Prostate gland (tissue), 2 donors: ENCODE measurements around the gene AFMID. TPM values are rescaled to one million over a fixed set of nuclear protein-coding genes. Genes with fewer than 3 reads are reported as not detected.

Experiments
- DNase-seq: peaks from one replicate; pipeline ENCODE4 v3.0.0-alpha.2; 2019; ENCODE audit warnings: low spot score
- H3K27ac ChIP-seq, 2 donors: fragments of 200-600 bp; sonication (generic); 2 replicates each; pipeline ENCODE4 v1.5.1; 2017 to 2019
- H3K27me3 ChIP-seq: fragments of 200-600 bp; sonication (generic); replicated peaks from 2 replicates; pipeline ENCODE4 v1.5.1; 2019; ENCODE audit not compliant: insufficient read depth
- H3K36me3 ChIP-seq, 2 donors: fragments of 200-600 bp; sonication (generic); 1 replicate in 1 of 2; 2 replicates in 1 of 2; pipeline versions ENCODE4 v1.5.1 to v1.8.1; 2017 to 2019
- H3K4me1 ChIP-seq: fragments of 200-600 bp; sonication (generic); replicated peaks from 2 replicates; pipeline ENCODE4 v1.5.1; 2019
- H3K4me3 ChIP-seq, 2 donors: fragments of 200-600 bp; sonication (generic); 2 replicates each; pipeline ENCODE4 v1.5.1; 2017 to 2019
- H3K9me3 ChIP-seq: fragments of 200-600 bp; sonication (generic); 2 replicates; pipeline ENCODE4 v1.5.1; 2017
- POLR2A ChIP-seq: fragments of 450-650 bp; IDR thresholded peaks from one replicate; pipeline ENCODE4 v1.6.1; 2016; ENCODE audit warnings: antibody characterized with exemption, mild to moderate bottlenecking
- POLR2AphosphoS5 ChIP-seq: sonication (generic); formaldehyde crosslinking; IDR thresholded peaks from one replicate; pipeline ENCODE4 v1.6.1; 2017; ENCODE audit warnings: antibody characterized with exemption
- WGBS: methylation state at CpG from one replicate; pipeline ENCODE4 v1.1.5; 2018; 5-methylcytosine and 5-hydroxymethylcytosine counted together
- intact Hi-C: fragments of 100-400 bp; cut with DNase I; formaldehyde crosslinking; loops from one replicate; pipeline ENCODE4 v1.14.2; 2022
- total RNA-seq, 2 donors: library from RNA; depleted of rRNA; stranded (reverse); fragments of >200 nt; gene quantifications; one replicate each; pipeline ENCODE4 v1.1.0, GENCODE V29; 2016
- TF ChIP-seq, protein P1 (sequence below), 4 experiments: fragments of 200-600 bp in 2 of 4; fragments of 450-650 bp in 2 of 4; sonication (generic) in 2 of 4; IDR thresholded peaks; 1 replicate in 3 of 4; 2 replicates in 1 of 4; pipeline ENCODE4 v1.5.1; 2016 to 2019; ENCODE audit warnings: antibody characterized with exemption in 4 of 4, mild to moderate bottlenecking in 2 of 4, moderate library complexity in 2 of 4

AFMID gene
- total RNA-seq, 2 donors from 2014 or later, result 116 to 122 TPM

- Histone ChIP-seq H3K4me3 (no peak overlapping the region), H3K4me1 (peaks cover 18% of the 10 kb centered on the region), H3K27ac (peak overlapping the region; percentile 76 to 95), H3K36me3 (peaks cover 0 to 6% of the 10 kb centered on the region in 2 donors), H3K27me3 (no peaks in the 10 kb centered on the region), H3K9me3 (no peaks in the 10 kb centered on the region)
- intact Hi-C loops, result loop anchor here (10.0 kb wide), 1 partner anchor 131 kb away; no protein-coding TSS in a partner anchor
- TF ChIP-seq POLR2AphosphoS5 (no peak), POLR2A (no peak)
- TF ChIP-seq, protein P1, sequence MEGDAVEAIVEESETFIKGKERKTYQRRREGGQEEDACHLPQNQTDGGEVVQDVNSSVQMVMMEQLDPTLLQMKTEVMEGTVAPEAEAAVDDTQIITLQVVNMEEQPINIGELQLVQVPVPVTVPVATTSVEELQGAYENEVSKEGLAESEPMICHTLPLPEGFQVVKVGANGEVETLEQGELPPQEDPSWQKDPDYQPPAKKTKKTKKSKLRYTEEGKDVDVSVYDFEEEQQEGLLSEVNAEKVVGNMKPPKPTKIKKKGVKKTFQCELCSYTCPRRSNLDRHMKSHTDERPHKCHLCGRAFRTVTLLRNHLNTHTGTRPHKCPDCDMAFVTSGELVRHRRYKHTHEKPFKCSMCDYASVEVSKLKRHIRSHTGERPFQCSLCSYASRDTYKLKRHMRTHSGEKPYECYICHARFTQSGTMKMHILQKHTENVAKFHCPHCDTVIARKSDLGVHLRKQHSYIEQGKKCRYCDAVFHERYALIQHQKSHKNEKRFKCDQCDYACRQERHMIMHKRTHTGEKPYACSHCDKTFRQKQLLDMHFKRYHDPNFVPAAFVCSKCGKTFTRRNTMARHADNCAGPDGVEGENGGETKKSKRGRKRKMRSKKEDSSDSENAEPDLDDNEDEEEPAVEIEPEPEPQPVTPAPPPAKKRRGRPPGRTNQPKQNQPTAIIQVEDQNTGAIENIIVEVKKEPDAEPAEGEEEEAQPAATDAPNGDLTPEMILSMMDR (IDR thresholded peaks at IDR 0.05), result no peak
- 67% methylated on average over 14 of the region's 14 CpGs for WGBS
- no peak for DNase-seq
Measured at GRCh38 chr17:78175643-78175981, 11.6 kb upstream of the AFMID start.

DNA sequence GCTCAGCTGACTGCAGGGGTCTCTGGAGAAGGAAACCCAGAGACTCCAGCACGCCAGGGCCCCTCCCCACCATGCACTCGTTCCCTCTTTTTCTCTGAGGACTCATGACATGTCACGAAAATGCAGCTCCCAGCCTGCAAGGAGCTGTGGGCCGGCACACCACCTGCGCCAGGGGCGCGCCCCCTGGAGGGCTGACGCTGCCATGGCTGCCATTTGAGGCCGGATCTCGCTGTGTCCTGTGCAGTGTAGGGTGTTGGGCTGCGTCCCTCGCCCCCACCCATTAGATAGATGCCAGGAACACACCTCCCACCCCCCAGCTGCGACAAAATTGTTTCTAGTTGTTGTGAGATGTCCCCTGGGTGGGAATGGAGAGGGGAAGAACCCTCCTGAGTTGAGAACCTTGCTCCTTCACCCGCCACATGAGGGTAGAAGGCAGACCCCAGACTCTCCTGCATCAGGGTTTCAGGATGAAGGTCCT, 10.6 kb upstream of the AFMID start:
- peak; percentile 73 for DNase-seq
- 22% methylated on average over 14 of the region's 14 CpGs for WGBS
- peaks cover 0 to 5% of the 10 kb centered on the region in 2 donors for H3K36me3 ChIP-seq
- intact Hi-C loops, result loop anchor here (2.0 to 10.0 kb wide), 2 partner anchors 64 to 132 kb away; no protein-coding TSS in a partner anchor
- H3K9me3 ChIP-seq, result no peaks in the 10 kb centered on the region
- TF ChIP-seq, protein P1 (IDR thresholded peaks at IDR 0.05), result peak; percentile 56 to 93 (median 79)
- TF ChIP-seq POLR2AphosphoS5, result peak; percentile 43
- no peak for TF ChIP-seq POLR2A
- H3K27me3 ChIP-seq, result no peaks in the 10 kb centered on the region
- peak overlapping the region in 1 of 2 donors; percentile 23 for H3K27ac ChIP-seq
- H3K4me1 ChIP-seq, result peaks cover 18% of the 10 kb centered on the region
- no peak overlapping the region for H3K4me3 ChIP-seq

DNA sequence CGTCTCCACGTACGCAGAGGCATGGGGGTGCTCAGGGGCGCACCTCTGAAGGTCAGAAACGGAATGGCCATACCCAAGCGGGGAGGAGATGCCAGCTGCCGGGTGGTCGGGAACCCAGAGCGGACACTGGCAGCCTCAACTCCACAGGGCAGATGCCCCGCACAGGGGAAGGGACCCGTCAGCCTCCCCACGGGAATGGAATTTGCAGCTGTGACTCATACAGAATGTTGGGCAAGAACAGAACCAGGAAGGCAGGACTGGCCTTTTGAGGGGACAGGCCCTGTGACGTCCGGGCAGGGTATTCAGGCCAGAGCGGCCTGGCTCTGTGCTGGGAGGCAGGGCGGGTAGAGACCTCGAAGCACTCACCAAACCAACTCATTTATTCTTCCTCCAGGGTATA, 7.8 kb upstream of the AFMID start:
- TF ChIP-seq, protein P1 (IDR thresholded peaks at IDR 0.05), result no peak
- TF ChIP-seq POLR2A (no peak), POLR2AphosphoS5 (no peak)
- Histone ChIP-seq H3K4me1 (peaks cover 12% of the 10 kb centered on the region), H3K4me3 (no peak overlapping the region), H3K36me3 (no peaks in the 10 kb centered on the region), H3K27ac (peak overlapping the region; percentile 52 to 61), H3K9me3 (no peaks in the 10 kb centered on the region), H3K27me3 (no peaks in the 10 kb centered on the region)
- DNase-seq, result no peak
- intact Hi-C loops, result loop anchor here (10.0 kb wide), 1 partner anchor 135 kb away; no protein-coding TSS in a partner anchor
- 86% methylated on average over 16 of the region's 17 CpGs for WGBS

DNA sequence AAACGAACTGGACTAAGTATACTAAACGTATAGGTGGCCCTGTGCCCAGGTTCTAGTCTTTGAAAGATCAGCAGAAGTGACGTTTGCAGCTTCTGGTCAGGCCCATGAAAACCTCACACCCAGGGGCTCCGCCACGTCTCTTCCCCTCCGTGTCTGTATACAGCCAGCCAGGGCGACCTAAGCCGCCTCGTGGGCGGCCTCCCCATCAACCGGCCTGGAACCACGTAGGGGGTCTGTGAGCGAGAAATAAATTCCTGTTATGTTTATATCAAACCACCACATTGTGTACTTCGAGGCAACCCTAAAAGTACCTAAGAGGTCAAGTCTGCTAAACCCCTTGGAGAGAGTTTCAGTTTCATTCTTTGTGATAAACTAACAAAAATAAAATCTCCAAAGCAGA, 7.1 kb upstream of the AFMID start:
- no peak for DNase-seq
- TF ChIP-seq POLR2AphosphoS5, result no peak
- TF ChIP-seq POLR2A, result no peak
- Histone ChIP-seq H3K4me3 (no peak overlapping the region), H3K27me3 (no peaks in the 10 kb centered on the region), H3K4me1 (peaks cover 16% of the 10 kb centered on the region), H3K9me3 (no peaks in the 10 kb centered on the region), H3K36me3 (no peaks in the 10 kb centered on the region), H3K27ac (peak overlapping the region; percentile 52 to 61)
- intact Hi-C loops, result no loop called here
- WGBS, result 53% methylated on average over 14 of the region's 14 CpGs

GRCh38 chr17:78180508-78180907, 6.7 kb upstream of the AFMID start:
- H3K27ac ChIP-seq, result peak overlapping the region; percentile 52 to 61
- intact Hi-C loops, result no loop called here
- WGBS, result 83% methylated on average over 2 of the region's 2 CpGs

More at GRCh38 chr17:78180508-78180907, 6.7 kb upstream of the AFMID start:
- peaks cover 17% of the 10 kb centered on the region for H3K4me1 ChIP-seq
- no peak for TF ChIP-seq POLR2AphosphoS5
- TF ChIP-seq POLR2A, result no peak
- TF ChIP-seq, protein P1 (IDR thresholded peaks at IDR 0.05), result no peak
- H3K36me3 ChIP-seq, result no peaks in the 10 kb centered on the region
- H3K4me3 ChIP-seq, result no peak overlapping the region
- DNase-seq, result no peak
- H3K27me3 ChIP-seq, result no peaks in the 10 kb centered on the region
- no peaks in the 10 kb centered on the region for H3K9me3 ChIP-seq
